ENCODE measurements around the gene PDLIM3. TPM values are rescaled to one million over a fixed set of nuclear protein-coding genes. Genes with fewer than 3 reads are reported as not detected.

Gene PDLIM3
- total RNA-seq, 1 donor from 2014 or later: 308 TPM

Other genes with a start within 250 kb of the PDLIM3 start
- 2.8 TPM for gene LRP2BP, start 139.6 kb downstream of the PDLIM3 start, total RNA-seq
- 18.0 TPM for gene ANKRD37, start 138.7 kb downstream of the PDLIM3 start, total RNA-seq
- gene UFSP2, start 109.5 kb downstream of the PDLIM3 start, total RNA-seq: 51.2 TPM
- gene CCDC110, start 63.8 kb downstream of the PDLIM3 start, total RNA-seq: 2.0 TPM

Measured in left ventricle myocardium inferior (tissue), 1 donor.